H7 (cell line): ENCODE results near the gene EVA1C. TPM values are rescaled to one million over a fixed set of nuclear protein-coding genes. Genes with fewer than 3 reads are reported as not detected.
"Not testable (repeated sequence)": the region's sequence is repeated elsewhere in the genome, so short reads cannot be mapped to it uniquely, and the experiment has no call there.

Source experiments
- DNase-seq: peaks from one replicate; pipeline ENCODE4 v3.0.0; 2012
- H3K27me3 ChIP-seq: 2 replicates; pipeline ENCODE4 v1.6.0; 2011; ENCODE audit warnings: mild to moderate bottlenecking, low read length; ENCODE audit not compliant: control insufficient read depth, insufficient read depth
- H3K36me3 ChIP-seq: replicated peaks from 2 replicates; pipeline ENCODE4 v1.5.1; 2011; ENCODE audit warnings: low read length; ENCODE audit not compliant: control insufficient read depth, insufficient read depth
- H3K4me3 ChIP-seq: 2 replicates; pipeline ENCODE4 v1.5.1; 2011; ENCODE audit warnings: low read depth, mild to moderate bottlenecking, control low read depth, low read length, moderate library complexity; ENCODE audit not compliant: insufficient read depth
- total RNA-seq: library from RNA; depleted of rRNA; stranded (reverse); fragments of >200 nt; shearing (Covaris generic); gene quantifications from 2 replicates; pipeline ENCODE4 v1.2.3, GENCODE V29; 2014

Gene EVA1C
- total RNA-seq, 1 experiment from 2014 or later, result 4.5 TPM

GRCh38 chr21:32474179-32475059 lies 61.9 kb downstream of the EVA1C start:
- no peak overlapping the region for H3K4me3 ChIP-seq
- H3K27me3 ChIP-seq, result no peaks in the 10 kb centered on the region
- no peak for DNase-seq
- H3K36me3 ChIP-seq, result no peaks in the 10 kb centered on the region

GRCh38 chr21:32475162-32475812 lies 62.8 kb downstream of the EVA1C start:
- Histone ChIP-seq H3K27me3 (no peaks in the 10 kb centered on the region), H3K36me3 (no peaks in the 10 kb centered on the region), H3K4me3 (no peak overlapping the region)
- DNase-seq, result no peak

- Histone ChIP-seq H3K4me3 (no peak overlapping the region), H3K27me3 (no peaks in the 10 kb centered on the region), H3K36me3 (no peaks in the 10 kb centered on the region)
- no peak for DNase-seq
Observed at GRCh38 chr21:32476661-32477423, 64.3 kb downstream of the EVA1C start.

- DNase-seq, result no peak
- no peaks in the 10 kb centered on the region for H3K36me3 ChIP-seq
- H3K4me3 ChIP-seq, result no peak overlapping the region
- H3K27me3 ChIP-seq, result no peaks in the 10 kb centered on the region
Observed at GRCh38 chr21:32477424-32477745, 64.9 kb downstream of the EVA1C start.

- no peak for DNase-seq
- no peaks in the 10 kb centered on the region for H3K36me3 ChIP-seq
- no peaks in the 10 kb centered on the region for H3K27me3 ChIP-seq
- no peak overlapping the region for H3K4me3 ChIP-seq
Observed at GRCh38 chr21:32481875-32482408, 69.4 kb downstream of the EVA1C start.

GRCh38 chr21:32482565-32483292 lies 70.2 kb downstream of the EVA1C start:
- no peaks in the 10 kb centered on the region for H3K36me3 ChIP-seq
- H3K4me3 ChIP-seq, result no peak overlapping the region
- no peak for DNase-seq
- no peaks in the 10 kb centered on the region for H3K27me3 ChIP-seq

- H3K4me3 ChIP-seq, result no peak overlapping the region
- DNase-seq, result no peak
- no peaks in the 10 kb centered on the region for H3K36me3 ChIP-seq
- no peaks in the 10 kb centered on the region for H3K27me3 ChIP-seq
Observed at GRCh38 chr21:32483293-32483595, 70.7 kb downstream of the EVA1C start.

- DNase-seq, result no peak
- H3K27me3 ChIP-seq, result no peaks in the 10 kb centered on the region
Observed at GRCh38 chr21:32484706-32485380, 72.3 kb downstream of the EVA1C start.

GRCh38 chr21:32492376-32492775 lies 79.9 kb downstream of the EVA1C start:
- Histone ChIP-seq H3K27me3 (no peaks in the 10 kb centered on the region), H3K4me3 (no peak overlapping the region)

More at GRCh38 chr21:32484706-32485380, 72.3 kb downstream of the EVA1C start:
- Histone ChIP-seq H3K4me3 (no peak overlapping the region), H3K36me3 (no peaks in the 10 kb centered on the region)

GRCh38 chr21:32494934-32495709 lies 82.6 kb downstream of the EVA1C start:
- H3K36me3 ChIP-seq, result no peaks in the 10 kb centered on the region
- H3K4me3 ChIP-seq, result no peak overlapping the region
- no peaks in the 10 kb centered on the region for H3K27me3 ChIP-seq
- no peak for DNase-seq

More at GRCh38 chr21:32492376-32492775, 79.9 kb downstream of the EVA1C start:
- no peak for DNase-seq
- no peaks in the 10 kb centered on the region for H3K36me3 ChIP-seq

- no peaks in the 10 kb centered on the region for H3K27me3 ChIP-seq
- no peak for DNase-seq
- no peak overlapping the region for H3K4me3 ChIP-seq
- H3K36me3 ChIP-seq, result no peaks in the 10 kb centered on the region
Observed at GRCh38 chr21:32496568-32496967, 84.1 kb downstream of the EVA1C start.

GRCh38 chr21:32499249-32500055 lies 86.9 kb downstream of the EVA1C start:
- Histone ChIP-seq H3K27me3 (no peaks in the 10 kb centered on the region), H3K36me3 (no peaks in the 10 kb centered on the region), H3K4me3 (no peak overlapping the region)
- DNase-seq, result no peak

- not testable (repeated sequence) for DNase-seq, H3K36me3 ChIP-seq, H3K4me3 ChIP-seq, H3K27me3 ChIP-seq
Observed at GRCh38 chr21:32503641-32504040, 91.1 kb downstream of the EVA1C start.
